ENCODE results near the gene IDUA. TPM values are rescaled to one million over a fixed set of nuclear protein-coding genes. Genes with fewer than 3 reads are reported as not detected.
"Not testable (repeated sequence)": the region's sequence is repeated elsewhere in the genome, so short reads cannot be mapped to it uniquely, and the experiment has no call there.

The IDUA gene
- polyA plus RNA-seq, 4 donors: 9.8 to 21.5 (median 19.1) TPM

DNA sequence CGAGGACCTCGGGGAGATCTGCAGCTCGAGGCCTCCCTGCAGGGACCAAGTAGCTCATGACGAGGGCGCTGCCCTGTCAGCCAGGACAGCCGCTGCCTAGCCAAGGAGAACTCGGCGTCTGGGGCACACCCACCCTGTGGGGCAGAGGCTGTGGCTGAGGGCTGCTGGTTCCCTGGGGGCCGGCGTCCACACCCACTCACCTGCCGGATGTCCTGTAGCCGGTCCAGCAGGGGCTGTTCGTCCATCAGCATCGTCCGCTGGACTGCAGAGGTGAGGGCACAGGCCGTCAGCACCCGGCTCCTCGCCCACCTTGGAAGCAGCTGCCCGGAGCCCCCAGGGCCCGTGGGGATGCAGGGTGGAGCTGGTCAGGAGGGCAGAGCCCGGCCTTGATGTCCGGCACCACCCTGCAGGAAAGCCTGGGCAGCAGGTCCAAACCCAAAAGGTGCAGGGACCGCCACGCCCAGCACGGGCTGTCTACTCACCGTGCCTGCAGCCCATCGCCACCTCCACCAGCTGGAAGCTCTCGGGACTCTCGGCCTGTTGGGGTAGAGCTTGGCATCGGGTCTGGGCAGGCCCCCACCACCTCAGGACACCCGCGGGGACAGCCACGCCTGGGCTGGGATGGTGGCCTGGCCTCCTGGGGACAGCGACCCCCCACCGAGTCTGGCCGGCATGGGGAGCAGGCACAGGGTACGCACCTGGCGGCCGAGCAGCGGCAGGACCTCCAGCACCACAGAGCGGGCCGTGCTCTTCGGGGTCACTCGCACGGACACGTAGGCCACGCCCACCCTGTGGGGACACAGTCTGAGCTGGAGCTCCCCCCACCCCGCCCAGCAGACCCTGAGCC, 20.4 kb upstream of the IDUA start:
- DNase-seq (ENCODE audit: low read depth in 4 of 4, low spot score in 2 of 4): no peak

- no peak for DNase-seq (ENCODE audit: low read depth in 4 of 4, low spot score in 2 of 4)
Observed at GRCh38 chr4:967113-968104, 19.4 kb upstream of the IDUA start.

DNA sequence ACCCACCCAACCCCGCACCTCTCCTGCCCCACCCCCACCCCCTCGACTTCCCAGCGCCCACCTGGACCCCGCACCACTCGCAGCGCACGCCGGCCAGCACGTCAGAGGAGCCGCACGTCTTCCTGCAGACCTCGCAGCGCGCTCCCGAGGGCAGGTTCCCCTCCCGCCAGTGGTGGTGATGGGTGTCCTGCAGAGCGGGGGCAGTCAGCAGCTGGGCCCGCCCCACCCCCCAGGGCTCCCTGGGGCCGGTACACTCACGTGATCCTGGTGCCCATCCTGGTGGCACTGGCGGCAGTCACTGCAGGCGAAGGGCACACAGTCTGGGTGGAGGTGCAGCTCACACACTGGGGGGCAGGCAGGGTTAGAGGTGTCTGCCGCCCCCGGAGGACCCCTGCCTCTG, 18.6 kb upstream of the IDUA start:
- DNase-seq (ENCODE audit: low read depth in 4 of 4, low spot score in 2 of 4): no peak

- DNase-seq (ENCODE audit: low read depth in 4 of 4, low spot score in 2 of 4): no peak
Observed at GRCh38 chr4:968621-969394, 18.0 kb upstream of the IDUA start.

DNA sequence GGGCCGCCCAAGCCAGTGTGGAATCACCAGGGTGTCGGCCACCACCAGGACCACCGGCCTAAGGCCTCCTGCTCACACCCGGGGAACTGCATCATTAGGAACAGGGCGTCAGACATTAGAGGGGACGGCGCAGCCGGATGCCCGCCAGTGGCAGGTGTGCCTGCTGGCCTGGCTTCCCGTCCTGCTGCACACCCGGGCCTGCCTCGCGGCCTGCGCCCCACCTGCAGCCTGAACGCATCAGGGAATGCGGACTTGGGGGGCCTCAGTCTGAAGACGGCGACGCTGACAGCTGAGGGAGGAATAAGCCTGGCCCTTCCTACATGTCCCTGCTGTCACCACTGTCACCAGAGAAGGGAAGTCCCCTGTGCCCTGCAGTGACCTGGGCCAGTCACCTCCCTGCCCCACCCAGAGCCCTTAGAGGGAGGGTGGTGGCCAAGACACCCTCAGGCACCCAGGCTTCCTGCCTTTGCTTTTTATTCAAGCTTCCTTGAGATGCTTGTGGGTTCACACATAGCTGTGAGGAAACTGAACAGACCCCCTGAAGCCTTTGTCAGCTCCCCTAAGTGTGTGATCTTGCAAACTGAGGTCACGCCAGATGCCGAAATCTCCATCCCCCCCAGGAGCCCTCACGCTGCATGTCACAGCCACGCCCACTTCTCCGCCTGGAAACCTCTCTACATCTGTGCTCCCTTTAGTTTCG, 16.6 kb upstream of the IDUA start:
- no peak for DNase-seq (ENCODE audit: low read depth in 4 of 4, low spot score in 2 of 4)

GRCh38 chr4:970854-971520, 15.9 kb upstream of the IDUA start:
- no peak for DNase-seq (ENCODE audit: low read depth in 4 of 4, low spot score in 2 of 4)

DNA sequence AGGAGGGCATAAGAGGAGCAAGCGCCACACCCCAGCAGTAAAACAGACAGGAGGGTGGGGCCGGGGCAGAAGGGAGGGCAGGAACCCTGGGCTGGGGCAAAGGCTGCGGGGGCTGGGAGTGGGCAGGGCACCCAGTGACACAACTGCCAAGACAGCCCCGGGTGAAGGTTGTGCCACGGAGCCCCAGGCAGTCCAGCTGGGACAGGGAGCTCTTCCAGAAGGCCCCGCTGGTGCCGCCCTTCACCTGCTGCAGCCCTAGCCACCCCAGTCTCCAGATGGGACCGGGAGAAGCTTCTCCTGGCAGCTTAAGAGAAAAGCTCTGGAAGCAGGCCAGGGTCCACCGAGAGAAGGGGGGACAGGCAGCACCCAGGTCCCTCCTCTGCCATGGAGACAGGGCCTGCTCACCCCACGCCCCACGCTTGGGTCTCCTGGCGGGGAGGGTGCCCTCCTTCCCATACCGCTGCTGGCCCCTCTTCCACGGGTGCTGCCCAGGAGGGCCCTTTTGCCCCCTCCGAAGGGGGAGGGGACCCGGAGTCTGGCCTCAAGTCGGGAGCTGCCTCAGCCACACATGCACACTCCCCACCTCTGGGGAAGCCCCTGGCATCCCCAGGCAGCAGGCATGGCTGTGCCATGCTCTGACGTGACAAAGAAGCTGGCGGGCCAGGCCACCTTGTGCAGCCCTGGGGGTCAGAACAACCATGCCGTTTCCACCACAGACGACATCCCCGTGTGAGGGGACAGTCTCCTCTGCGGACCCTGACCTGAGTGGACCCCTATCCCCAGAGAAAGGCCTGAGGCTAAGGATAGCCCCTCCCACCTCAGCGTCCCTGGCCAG, 15.0 kb upstream of the IDUA start:
- no peak for DNase-seq (ENCODE audit: low read depth in 4 of 4, low spot score in 2 of 4)

DNA sequence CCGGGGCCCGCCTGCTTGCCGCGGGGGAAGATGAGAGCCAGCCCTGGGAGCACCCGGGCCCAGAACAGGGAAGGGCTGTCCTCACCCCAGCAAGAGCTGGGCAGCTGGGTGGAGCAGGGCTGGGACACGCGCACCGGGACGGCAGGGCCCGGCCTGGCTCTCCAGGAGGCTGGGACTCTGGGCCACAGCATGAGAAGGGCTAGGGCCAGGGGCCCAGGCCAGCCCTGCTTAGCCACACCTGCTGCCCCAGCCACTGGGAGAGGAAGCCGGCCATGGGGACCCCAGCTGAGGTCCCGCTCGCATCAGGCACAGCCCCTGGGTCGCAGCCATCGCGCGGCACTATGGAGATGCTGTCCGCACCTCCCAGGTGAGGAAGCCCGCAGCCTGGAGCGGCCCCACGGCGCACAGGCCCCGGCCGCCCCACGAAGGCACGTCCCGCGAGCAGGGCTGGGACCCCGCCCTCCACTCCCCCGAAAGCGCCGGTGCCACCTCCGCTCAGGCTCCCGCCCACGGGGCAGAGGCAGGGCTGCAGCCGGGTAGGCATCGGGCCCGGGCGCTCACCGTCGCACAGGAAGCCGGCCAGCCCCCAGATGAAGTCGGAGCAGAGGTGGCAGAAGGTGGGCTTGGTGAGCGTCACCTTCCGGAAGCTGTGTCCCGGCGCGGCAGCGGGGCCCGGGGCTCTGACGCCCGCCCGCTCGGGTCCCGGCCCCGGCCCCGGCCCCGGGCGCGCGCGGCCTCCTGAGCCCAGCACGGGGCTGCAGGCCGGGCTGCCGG, 14.0 kb upstream of the IDUA start:
- no peak for DNase-seq (ENCODE audit: low read depth in 4 of 4, low spot score in 2 of 4)

DNA sequence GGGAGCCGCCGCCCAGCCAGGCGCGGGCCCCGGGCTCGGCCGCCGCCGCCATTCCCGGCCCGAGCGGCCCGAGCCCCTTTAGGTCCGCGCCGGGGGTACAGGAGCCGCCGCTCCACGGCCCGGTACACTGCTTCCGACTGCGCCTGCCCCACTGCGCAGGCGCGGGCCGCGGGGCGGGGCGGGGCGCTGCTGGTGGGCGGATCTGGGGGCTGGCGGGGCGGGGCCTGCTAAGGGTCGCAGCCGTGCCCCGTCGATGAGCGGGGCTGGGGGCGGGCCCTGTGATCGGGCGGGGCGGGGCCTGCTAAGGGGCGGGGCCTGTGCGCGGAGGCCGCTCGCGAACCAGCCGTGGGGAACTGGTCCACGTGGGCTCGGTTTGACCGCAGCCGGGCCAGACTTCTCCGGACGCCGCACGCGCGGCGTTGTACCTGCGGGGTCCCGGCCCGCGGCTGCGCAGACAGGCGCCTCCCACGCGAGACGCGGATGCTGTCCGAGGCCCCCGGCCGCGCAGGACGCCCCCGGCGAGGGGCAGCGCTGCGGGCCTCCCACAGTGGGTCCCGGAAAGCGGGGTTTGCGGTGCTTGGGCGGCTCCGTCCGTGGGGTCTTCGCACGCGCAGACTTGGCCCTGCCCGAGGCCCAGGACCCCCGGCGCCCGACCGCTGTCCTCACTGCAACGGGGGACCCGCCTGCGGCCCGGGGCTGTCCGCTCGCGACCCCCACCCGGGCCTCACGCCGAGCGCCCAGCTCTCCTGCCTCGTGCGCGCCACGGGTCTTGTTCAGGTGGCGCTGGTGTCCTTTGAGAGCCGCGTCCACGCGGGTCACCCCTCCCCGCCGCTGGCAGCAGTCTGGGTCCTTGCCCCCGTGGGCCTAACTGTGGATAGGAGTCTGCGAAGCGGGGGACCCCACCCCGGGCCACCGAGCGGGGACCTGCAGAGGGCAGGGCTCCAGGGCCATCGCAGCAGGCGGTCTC, 13.1 kb upstream of the IDUA start, which contains the start of gene DGKQ:
Gene DGKQ (minus strand): TSS at position 139 of the 967 bp plus-strand sequence. CDS start 87 bp downstream, at position 52.
- DNase-seq (ENCODE audit: low read depth in 4 of 4, low spot score in 2 of 4): peak in 1 of 4 donors; percentile 55

DNA sequence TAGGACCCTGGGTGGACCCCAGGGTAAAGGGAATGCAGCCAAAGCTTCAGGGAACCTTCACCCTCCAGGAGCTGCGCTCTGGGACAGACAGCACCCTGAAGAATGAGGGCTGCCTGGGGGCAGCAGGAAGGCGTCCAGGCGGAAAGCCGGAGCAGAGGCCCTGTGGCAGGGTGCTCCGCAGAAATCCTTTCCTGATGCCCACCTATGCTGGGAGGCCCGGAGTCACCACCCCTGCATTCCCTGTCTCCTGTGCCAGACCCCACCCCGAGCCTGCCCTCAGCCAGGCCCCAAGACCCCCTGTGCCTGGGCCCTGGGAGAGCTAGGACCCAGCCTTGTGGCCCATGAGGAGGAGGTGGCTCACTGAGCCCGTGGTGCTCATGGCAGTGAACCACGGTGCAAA, 12.2 kb upstream of the IDUA start:
- no peak for DNase-seq (ENCODE audit: low read depth in 4 of 4, low spot score in 2 of 4)

DNA sequence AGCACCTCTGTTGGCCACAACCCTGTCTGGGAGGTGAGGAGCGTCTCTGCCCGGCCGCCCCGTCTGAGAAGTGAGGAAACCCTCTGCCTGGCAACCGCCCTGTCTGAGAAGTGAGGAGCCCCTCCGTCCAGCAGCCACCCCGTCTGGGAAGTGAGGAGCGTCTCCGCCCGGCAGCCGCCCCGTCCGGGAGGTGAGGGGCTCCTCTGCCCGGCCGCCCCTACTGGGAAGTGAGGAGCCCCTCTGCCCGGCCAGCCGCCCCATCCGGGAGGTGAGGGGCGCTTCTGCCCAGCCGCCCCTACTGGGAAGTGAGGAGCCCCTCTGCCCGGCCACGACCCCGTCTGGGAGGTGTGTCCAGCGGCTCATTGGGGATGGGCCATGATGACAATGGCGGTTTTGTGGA, 10.8 kb upstream of the IDUA start:
- not testable (repeated sequence) for DNase-seq (ENCODE audit: low read depth in 4 of 4, low spot score in 2 of 4)

DNA sequence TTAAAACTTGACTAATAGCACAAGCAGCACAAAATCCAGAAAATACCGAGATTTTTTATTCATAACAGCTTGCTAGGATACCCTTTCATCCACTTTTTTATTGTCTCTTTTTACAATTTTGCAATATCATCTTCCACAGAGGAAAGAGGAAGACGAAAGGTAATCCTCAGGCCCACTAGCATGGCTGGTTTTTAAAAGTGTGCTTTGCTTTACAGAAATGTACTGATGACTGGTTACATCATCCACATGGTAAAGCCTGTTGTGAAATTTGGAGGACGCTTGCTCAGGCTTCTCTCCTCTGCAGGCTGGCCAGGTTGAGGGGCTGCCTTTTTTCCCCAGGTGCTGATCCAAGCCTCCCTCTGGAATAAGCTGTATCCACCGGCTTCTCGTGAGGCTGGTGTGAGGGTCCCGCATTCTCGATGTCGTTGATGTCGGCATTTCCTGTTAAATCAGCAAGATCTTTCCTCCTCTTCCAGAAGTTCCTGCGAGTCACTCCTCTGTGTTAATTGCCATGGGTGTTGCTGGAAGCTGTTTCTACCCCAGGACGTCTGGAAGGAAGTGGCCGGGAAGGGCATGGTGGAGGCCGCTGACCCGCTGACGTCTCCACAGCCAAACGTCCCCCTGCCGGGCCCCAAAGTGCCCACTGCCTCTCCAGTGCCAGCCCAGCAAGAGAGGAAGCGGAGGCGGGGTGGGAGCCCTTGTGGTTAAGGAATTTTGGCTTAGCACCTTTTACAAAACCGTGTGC, 7.7 kb upstream of the IDUA start:
- DNase-seq (ENCODE audit: low read depth in 4 of 4, low spot score in 2 of 4): no peak

DNA sequence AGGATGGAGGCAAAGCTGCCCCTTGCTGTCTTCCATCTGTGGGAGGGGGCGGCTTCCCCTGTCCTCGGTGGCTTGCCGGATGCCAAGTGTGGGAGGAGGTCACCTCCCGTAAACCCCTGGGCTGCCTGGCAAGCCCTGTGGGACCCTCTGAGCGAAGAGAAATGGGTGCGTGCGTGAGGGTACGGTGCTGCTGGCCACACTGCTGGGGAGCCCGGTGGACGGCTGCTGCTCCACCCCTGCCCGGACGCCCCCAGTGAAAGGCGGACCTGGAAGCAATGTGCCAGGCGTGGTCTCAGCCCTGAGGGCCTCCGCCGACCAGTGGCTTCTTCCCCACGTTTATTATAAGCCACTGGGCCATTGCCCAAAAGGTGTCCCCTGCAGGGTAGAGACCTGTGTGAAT, 4.6 kb upstream of the IDUA start:
- no peak for DNase-seq (ENCODE audit: low read depth in 4 of 4, low spot score in 2 of 4)

DNA sequence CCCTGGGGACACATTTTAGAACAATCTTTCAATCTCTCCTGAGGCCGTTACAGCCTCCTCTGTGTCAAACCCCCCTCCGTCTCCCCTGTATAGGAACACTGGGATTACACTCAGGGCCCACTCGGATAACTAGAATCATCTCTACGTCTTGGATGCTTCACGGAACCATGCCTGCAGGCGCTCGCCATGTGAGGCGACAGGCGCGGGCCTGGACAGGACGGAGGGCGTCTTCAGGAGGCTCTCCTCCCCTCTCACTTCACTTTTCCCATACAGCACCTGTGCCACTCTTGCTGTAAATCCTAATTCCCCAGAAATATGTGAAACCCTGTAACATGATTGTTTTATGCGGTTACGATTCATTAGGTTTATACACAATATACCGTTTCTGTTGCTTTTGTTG, 4.0 kb upstream of the IDUA start:
- no peak for DNase-seq (ENCODE audit: low read depth in 4 of 4, low spot score in 2 of 4)

DNA sequence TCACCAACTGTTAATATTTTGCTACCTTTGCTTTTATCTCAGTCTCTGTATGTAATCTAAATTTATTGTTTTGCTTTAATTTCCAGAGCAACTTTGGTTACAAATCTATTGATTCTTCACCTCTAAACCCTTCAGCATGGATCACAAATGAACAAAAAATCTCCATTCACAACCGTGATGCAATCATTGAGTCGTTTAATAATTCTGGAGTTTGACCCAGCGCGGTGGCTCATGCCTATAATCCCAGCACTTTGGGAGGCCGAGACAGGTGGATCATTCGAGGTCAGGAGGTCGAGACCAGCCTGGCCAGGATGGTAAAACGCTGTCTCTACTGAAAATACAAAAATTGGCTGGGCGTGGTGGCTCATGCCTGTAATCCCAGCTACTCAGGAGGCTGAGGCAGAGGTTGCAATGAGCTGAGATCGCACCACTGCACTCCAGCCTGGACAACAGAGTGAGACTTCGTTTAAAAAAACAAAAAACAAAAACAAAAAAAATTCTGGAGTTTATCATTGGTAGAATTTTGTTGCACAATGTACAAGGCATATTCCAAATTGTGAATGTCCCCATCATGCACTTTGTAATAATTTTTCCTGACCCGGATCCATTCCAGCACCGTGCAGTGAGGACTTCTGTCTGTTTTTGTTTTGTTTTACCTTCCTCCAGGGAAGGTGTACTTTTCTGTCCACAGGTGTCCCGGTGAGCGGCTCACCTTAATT, 2.3 kb upstream of the IDUA start:
- DNase-seq (ENCODE audit: low read depth in 4 of 4, low spot score in 2 of 4): no peak
